GM19397 (cell line): Measurements from ENCODE around the gene HAVCR1.

Experiments used
- ATAC-seq: cut with Tn5 transposase; IDR thresholded peaks from one replicate; pipeline ENCODE4 v1.9.1; 2021; ENCODE audit warnings: mild to moderate bottlenecking, moderate library complexity; ENCODE audit not compliant: unreplicated experiment

The HAVCR1 gene

DNA sequence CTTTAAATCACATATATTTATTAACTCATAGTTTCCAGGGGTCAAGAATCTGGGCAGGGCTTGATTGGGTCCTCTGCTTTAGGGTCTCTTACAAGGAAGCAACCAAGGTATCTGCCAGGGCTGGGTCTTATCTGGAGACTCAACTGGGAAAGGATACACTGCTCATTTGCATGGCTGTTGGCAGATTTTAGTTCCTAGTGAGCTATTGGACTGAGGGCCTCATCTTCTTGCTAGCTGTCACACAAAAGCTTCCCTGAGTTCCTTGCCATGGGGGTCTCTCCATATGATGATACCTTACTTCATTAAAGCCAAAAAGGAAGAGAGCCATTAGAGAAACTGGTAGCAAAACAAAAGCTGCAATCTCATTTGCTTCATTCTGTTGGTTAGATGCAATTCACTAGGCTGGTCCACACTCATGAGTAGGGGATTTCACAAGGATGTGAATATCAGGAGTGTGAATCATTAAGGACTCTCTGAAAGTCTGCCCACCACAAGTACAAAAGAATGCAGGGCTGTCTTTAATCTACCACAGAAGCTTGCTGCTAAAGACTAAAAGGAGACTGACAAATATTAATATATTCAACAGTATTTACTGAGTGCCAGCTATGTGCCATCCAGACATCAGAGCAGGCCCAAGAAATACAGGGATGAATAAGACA lies 53.9 kb downstream of the HAVCR1 start:
- ATAC-seq, result no peak

GRCh38 chr5:156991714-156992113 lies 67.2 kb downstream of the HAVCR1 start:
- no peak for ATAC-seq

GRCh38 chr5:156984064-156984463 lies 74.9 kb downstream of the HAVCR1 start:
- ATAC-seq, result no peak

DNA sequence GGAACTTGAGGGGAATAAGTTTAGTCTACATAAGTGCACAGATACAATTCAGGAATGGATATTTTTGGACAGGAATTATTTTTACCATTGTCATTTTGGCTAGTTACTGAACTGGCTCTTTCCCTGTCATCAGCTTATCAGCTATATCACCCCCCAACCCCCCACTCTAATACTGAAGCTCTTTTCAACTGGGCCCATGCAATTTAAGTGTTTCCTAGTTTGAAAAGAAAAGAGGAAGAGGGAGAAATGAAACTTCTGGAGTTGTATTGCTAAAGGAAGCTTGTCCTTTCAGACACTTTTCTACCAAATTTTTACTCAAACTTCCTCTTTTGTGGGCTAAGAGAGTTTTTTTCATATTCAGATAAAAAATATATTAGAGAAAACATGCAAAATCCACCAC lies 77.4 kb downstream of the HAVCR1 start:
- ATAC-seq, result no peak
